GM20431 (cell line): ENCODE results near the gene NR1D1.
"Not testable (repeated sequence)": the region's sequence is repeated elsewhere in the genome, so short reads cannot be mapped to it uniquely, and the experiment has no call there.

Source experiments
- in situ Hi-C: fragments of 300-500 bp; cut with MseI, MboI; formaldehyde crosslinking; loops from one replicate; pipeline ENCODE4 v1.15.0; 2020; ENCODE audit warnings: low sequenced_read_pairs; ENCODE audit not compliant: unreplicated experiment

Gene NR1D1

DNA sequence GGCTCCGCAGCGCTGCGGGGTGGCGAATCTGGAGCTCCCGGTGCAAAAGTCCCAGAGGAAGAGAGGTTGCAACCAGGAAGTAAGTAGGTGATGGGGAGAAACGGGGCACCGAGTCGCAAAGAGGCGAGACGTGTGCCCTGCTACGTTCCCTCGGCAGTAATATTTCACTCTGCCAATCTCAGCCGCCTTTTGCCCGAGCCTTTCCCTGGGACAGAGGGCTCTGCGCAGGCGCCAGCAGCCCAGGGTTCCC, at the start of gene NR1D1:
Gene NR1D1, minus strand, starts transcription at position 171 of the 250 bp plus-strand sequence. CDS start 495 bp downstream, outside the sequence.
- in situ Hi-C loops, result no loop called here

DNA sequence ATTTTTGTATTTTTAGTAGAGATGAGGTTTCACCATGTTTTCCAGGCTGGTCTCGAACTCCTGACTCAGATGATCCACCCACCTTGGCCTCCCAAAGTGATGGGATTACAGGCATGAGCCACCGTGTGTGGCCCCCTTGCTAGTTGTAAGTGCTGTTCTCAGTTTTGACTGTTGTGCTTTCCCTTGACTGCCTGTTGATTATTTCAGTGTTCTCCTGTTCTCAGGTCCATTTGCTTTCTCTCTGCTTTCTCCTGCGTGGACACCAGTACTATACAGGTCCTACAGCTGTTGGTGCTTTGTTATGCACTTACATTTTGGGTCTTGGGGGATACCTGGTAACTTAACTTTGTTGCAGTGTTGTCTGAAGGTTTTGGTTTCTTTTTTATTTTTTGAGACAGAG, 48.1 kb upstream of the NR1D1 start:
- in situ Hi-C loops, result no loop called here

DNA sequence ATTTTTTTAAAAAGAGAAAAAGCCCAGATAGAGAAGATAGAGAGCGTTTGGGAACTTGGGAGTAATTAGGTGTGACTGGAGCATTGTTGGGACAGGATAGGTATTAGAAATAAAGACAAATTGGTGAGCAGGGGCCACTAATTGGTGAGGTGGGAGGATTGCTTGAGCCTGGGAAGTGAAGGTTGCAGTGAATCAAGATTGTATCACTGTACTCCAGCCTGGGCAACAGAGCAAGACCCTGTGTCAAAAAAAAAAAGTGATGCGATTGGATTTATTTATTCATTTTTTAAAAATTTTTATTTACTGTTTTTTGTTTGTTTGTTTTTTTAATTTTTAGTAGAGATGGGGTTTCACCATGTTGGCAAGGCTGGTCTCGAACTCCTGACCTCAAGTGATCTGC, 45.1 kb upstream of the NR1D1 start:
- in situ Hi-C loops, result no loop called here

DNA sequence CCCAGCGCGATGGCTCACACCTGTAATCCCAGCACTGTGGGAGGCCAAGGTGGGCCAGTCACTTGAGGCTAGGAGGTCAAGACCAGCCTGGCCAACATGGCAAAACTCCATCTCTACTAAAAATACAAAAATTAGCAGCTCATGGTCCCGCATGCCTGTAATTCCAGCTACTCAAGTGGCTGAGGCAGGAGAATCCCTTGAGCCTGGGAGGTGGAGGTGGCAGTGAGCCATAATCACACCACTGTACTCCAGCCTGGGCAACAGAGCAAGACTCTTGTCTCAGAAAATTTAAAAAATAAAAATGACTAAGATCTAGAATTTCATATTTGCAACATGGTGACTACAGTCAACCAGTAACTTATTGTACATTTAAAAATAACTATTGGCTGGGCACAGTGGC, 42.8 kb upstream of the NR1D1 start:
- in situ Hi-C loops, result not testable (repeated sequence)

DNA sequence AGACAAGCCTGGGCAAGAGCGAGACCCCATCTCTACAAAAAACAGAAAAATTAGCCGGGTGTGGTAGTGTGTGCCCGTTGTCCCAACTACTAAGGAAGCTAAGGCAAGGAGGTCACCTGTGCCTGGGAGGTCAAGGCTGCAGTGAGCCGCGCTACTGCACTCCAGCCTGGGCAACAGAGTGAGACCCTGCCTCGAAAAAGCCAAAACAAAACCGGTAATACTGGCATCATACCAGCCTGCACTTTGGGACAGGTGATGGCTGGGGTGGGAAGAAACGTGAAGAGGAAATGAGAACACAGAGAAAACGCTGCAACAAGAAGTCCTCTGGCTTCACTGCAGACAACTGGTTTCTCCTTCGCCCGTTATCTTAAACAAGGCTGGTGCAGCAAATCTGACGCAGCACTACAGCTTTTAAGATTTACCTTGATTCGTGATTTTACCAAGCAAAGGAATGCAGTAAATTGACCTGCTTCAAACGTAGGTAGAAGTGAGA, 39.2 kb upstream of the NR1D1 start:
- in situ Hi-C loops, result no loop called here

DNA sequence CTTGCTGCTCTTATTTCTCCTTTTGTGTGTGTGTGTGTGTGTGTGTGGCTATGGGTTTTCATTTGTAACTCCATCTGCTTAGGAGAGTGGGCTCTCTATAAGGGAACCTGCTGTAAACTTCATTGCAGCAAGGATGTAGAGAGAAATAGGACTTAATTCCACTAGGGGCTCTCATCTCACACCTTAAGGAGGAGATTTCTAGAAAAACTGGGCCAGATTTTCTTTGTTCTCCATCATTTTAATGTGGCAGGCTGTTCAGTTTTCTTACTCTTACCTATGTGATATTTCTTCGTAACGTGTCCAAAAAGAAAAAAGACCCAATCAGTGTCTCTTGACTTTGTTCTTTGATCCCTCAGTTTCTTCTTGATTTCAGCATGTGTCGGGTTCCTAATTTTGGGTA, 35.4 kb upstream of the NR1D1 start:
- in situ Hi-C loops, result no loop called here

DNA sequence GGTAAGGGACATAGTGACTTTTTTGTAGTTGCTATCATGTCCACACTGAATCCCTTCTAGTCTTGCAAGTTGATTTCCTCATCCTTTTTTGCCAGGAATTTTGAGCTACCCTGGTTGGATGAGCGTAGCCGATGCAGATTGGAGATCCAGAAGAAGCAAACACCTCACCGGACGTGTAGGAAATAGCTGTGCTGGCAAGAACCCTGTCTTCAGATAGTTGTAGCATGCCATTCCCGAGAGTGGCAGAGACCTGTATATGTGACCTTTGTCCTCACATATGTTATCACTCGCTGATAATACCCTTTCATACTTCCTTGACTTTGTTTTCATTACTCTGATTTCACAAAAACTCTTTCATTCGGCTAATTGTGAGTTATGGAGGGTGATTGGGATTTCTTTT, 33.8 kb upstream of the NR1D1 start:
- in situ Hi-C loops, result no loop called here

DNA sequence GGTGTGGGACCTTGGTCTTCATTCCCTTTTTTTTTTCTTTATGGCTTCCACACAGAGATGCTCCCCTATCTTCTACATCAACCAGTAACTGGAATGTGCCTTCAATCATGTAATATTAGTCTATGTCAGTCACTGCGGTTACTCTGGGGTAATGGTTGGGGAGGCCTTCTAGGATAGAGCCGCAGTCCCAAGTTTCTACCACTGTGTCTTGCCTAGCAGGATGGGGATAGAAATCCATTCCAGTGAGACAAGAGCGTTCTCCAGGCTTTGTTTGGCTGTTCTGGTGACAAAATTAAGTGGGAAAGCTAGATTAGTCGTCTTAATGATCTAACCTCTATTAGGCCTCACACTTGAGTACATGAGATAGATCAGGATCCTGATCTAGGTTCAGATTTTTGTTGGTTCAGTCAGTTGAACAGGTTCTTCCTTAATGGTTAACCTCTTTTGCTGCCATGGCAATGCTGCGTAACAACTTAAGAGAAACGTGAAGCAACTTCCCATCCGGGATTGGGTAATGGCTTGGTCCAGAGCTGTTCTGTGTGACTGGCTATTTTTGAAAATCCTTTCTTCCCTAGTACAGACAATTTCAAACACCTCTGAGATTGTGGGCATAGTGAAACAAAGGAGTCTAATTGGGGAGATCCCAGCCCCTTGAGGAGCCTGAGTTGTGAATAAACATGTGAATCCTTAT, 30.1 kb upstream of the NR1D1 start:
- in situ Hi-C loops, result no loop called here

DNA sequence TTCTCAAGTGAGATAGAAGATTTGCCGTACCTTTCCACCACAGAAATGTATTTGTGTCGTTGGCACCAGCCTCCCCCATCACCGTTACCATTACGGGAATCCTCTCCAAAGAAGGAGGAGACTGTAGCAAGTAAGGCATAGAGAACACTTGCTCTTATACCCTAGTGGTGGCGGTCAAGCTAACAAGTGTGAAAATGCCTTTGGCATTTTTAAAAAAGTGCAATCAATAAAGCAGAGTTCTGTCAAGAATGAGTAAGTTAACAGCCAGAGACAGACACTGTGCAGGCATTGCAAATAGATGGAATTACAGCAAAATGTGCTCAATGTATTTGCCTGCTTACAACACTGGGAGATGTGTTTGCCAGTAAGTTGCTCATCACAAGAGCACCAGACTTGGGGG, 29.1 kb upstream of the NR1D1 start:
- in situ Hi-C loops, result no loop called here

DNA sequence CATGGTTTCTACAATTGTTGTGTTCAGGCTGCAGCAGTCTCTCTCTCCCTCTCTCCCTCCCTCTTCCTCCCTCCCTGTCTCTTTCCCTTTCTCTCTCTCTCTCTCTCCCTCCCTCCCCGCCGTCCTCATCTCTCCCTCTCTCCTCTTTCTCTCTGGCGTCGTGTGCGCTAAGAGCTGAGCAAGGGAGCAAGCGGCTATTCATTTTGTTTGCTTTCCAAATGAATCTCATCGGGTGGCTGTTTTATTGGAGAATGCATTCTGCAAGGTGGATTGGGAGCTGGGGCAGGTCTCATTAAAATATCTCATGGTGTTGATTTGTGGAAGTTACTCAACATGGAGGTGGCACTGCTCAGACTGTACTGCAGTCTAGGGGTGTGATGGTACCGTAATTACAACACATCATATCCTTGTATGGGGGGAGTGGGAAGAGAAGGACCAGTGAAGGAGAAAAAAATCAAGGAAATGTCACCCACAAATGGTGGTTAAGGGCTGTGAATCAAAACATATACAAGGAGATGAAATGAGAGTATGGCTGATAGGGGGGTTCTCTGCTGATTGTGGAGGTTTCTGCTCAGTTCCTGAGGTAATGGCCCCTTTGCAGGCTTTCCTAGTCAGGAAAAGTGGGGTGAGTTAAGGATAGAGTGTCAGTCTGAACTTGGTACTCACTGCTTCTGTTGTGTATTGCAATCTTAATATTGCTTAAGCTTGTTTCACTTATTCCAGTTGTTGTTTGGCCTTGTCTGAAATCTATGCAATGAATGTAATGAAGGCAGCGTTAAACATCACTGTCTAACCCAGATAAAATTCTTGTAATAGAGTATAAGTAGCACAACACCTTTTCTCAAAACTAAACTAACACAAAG, 24.1 kb upstream of the NR1D1 start:
- in situ Hi-C loops, result no loop called here

DNA sequence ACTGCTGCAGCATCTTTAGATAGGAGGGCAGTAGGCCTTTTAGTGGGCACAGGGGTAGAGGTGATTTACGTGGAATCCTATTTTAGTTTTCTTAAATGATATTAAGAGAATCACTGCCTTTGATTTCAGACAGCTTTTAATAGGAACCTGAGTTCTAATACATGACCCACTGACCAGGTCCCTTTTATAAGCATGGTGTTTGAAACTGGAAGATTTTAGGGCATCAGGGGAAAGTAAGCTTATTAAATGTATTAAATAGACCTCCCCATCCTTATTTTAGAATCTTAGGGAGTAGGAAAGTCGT, 23.4 kb upstream of the NR1D1 start:
- in situ Hi-C loops, result no loop called here

DNA sequence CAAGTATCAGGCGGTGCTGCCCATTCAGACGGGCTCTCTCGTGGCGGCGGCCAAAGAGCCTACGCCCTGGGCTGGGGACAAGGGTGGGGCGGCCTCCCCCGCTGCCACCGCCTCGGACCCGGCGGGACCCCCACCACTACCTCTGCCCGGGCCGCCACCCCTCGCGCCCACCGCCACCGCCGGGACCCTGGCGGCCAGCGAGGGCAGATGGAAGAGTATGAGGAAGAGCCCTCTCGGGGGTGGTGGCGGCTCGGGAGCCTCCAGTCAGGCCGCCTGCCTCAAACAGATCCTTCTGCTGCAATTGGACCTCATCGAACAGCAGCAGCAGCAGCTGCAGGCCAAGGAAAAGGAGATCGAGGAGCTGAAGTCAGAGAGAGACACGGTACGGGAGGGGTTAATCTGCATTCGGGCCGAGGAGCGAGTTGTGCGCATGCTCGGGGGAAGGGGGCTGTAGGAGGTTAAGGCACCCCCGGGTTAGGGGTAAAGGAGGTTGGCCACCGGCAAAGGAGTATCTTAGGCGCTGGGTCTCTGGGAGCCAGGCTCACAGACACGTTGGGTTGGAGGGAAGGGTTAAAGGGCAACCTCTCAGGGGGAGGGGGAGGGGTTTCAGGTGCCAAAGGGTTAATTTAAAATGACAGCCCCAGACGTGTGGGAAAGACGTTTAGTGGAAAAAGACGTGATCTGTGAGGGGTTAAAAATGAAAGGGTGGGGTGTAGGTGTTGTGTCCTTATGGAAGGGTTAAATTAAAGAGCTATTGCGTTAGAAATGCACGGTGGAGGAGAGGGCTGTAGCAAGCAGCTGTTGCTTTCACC, 22.8 kb upstream of the NR1D1 start:
- in situ Hi-C loops, result no loop called here

DNA sequence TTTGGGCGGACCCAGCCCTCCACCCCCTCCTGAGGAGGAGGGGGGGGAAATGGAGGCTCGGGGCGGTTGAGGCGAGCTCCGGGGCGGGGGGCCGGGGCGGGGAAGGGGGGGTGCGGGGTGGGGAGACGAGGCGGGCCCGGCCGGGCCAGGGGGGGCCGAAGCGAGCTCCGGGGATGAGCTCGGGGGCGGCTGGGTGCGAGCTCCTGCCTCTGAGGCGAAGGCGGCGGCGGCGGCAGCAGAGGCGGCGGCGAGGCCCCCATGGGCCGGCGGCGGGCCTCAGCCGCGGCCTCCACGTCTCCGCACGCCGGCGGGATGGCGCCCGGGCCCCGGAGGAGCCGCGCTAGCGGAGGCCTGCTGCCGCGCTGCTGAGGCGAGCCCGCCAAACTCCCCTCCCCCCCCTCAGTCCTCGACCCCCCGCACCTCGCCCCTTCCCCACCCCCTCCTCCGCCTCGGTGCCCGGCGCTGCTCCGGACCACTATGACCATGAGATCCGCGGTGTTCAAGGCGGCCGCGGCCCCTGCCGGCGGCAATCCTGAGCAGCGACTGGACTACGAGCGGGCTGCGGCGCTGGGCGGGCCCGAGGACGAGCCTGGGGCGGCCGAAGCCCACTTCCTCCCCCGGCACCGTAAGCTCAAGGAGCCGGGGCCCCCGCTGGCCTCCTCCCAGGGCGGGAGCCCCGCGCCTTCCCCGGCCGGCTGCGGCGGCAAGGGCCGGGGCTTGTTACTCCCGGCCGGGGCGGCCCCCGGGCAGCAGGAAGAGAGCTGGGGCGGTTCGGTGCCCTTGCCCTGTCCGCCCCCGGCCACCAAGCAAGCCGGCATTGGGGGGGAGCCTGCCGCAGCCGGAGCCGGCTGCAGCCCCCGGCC, 22.0 kb upstream of the NR1D1 start:
- in situ Hi-C loops, result no loop called here

DNA sequence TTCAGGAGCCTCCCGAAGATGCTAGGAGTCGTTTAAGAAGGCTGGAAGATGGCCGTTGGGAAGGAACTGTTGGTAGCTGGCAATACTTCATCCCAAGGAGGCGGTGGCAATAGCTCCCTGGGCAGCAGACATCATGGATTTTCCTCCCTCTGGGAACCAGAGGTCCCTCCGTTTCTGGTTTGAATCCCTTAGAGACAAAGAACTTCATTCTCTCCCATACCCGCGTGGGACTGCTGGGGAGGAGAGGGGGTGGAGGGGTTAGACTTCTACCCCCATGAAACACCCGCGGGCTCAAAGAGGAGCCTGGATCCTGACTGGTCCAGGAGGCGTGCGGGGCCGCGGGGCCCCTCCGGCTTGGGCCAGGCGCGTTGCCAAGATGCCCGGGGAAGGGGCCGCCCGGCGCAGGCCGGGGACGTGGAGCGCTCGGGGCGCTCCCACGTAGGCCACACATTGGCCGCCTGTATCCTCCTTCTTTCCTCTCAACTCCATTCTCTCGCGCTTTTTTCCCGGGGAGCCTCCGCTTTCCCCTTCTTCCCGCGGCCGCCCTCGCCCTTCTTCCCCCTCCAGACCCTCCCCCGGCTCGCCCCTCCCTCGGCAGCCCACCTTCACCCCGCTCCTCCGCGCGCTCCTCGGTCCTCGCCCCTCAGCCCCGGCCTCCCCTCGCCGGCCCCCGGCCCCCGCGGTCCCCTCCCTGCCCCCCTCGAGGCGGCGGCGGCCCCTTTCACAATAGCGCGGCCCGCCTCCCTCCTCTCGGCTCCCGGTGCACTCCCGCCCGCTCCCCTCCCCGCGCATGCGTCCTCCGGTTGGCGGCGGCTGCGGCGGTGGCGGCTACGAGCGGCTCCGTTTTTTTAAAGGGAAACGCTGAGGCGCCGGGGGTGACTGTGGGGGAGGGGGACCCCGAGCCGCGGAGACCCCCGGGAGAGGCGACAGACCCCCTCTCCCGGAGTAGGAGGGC, 21.1 kb upstream of the NR1D1 start, which contains the start of gene MSL1:
Gene MSL1, plus strand, starts transcription at position 791 of the 955 bp plus-strand sequence. CDS start 642 bp downstream, outside the sequence.
- in situ Hi-C loops, result no loop called here

DNA sequence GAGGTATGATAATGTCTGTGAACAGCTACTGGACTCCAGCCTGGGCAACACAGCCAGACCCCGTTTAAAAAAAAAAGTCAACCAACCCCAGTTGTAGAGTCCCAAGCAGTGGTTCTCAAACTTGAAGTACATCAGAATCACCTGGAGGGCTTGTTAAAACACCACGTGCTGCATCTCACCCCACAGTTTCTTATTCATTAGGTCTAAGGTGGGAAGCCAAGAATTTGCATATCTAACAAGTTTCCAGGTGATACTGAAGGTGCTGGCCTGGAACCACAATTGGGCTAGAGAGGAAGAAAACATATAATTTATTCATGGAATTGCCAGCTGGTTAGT, 14.7 kb upstream of the NR1D1 start:
- in situ Hi-C loops, result loop anchor here (10.0 kb wide), 1 partner anchor 50 kb away; no protein-coding TSS in a partner anchor

DNA sequence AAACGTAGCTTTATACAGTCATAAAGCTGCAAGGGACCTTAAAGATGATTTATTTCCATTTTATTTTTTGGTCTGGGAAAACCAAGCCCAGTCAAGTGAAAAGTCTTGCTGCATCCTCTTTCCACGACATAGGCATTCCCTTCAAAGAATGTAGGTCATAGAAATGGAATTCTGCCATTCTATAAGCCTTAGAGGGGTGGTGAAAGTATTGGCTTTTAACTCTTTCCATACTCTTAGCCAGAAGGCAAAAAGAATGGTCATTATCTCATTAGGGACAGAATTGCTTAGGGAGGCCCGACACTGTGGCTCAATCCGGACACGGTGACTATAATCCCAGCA, 13.5 kb upstream of the NR1D1 start:
- in situ Hi-C loops, result loop anchor here (10.0 kb wide), 1 partner anchor 51 kb away; no protein-coding TSS in a partner anchor

DNA sequence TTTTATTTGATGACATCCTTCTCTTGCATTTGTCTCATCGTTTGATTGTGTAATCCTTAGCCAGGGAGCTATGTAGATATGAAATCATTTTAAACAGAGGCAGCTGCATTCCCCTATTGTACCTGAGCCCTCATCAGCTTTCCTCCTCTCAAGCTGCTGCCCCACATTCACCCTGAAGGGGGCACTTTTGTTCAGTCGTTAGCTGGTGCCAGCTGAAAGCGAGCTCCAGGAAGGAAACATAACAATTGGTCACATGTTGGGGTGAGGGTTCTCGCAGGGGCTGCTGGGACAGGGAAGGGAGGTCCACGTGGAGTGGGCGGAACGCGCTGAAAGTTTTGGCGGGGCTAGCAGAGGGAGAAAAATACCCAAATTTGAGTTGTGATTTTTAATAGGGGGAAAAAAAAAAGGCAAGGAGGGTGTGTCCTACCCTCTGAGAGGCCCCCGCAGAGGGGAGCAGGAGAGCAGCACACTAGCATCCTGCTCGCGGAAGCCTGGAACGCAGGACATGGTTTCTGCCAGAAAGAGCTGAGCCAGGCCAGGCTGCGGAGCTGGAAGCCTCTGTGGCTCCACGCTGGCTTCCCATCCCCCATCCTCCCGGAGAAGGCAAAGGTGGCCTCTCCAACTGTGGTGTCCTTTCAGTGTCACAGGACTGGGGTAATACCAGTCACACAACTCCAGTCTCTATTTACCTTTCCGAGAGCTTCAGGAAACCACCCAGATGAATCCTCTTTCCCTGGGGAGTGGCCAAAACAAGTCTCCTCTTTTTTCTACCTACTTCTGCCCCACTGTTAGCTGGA, 12.9 kb upstream of the NR1D1 start:
- in situ Hi-C loops, result loop anchor here (10.0 kb wide), 1 partner anchor 51 kb away; no protein-coding TSS in a partner anchor

DNA sequence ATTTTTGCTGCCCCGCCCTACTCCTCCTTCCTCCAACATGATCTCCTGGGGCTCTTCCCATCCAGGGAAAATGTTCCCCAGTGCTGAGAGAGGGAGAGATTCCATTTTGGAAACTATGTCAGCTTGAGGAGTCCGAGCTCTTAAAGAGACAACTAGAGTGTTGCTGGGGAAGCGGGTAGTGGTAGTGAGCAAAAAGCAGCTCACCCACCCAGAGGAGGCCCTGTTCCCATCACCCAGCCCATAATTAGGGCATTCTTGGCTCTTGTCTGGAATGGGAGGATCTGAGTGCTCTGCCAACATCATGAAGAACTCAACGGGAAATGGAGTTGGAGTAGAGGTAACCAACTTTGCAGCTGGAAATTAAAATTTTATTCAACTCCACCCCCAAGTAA, 12.3 kb upstream of the NR1D1 start:
- in situ Hi-C loops, result loop anchor here (10.0 kb wide), 1 partner anchor 52 kb away; no protein-coding TSS in a partner anchor
